Metanephros (tissue), 1 donor: ENCODE measurements around the gene ARHGAP25. TPM values are rescaled to one million over a fixed set of nuclear protein-coding genes. Genes with fewer than 3 reads are reported as not detected.

Experiments used
- total RNA-seq: library from RNA; depleted of rRNA; stranded (reverse); fragments of >200 nt; gene quantifications from one replicate; pipeline ENCODE4 v1.2.3, GENCODE V29; 2014

The ARHGAP25 gene, protein sequence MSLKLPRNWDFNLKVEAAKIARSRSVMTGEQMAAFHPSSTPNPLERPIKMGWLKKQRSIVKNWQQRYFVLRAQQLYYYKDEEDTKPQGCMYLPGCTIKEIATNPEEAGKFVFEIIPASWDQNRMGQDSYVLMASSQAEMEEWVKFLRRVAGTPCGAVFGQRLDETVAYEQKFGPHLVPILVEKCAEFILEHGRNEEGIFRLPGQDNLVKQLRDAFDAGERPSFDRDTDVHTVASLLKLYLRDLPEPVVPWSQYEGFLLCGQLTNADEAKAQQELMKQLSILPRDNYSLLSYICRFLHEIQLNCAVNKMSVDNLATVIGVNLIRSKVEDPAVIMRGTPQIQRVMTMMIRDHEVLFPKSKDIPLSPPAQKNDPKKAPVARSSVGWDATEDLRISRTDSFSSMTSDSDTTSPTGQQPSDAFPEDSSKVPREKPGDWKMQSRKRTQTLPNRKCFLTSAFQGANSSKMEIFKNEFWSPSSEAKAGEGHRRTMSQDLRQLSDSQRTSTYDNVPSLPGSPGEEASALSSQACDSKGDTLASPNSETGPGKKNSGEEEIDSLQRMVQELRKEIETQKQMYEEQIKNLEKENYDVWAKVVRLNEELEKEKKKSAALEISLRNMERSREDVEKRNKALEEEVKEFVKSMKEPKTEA
- 10.8 TPM for total RNA-seq

DNA sequence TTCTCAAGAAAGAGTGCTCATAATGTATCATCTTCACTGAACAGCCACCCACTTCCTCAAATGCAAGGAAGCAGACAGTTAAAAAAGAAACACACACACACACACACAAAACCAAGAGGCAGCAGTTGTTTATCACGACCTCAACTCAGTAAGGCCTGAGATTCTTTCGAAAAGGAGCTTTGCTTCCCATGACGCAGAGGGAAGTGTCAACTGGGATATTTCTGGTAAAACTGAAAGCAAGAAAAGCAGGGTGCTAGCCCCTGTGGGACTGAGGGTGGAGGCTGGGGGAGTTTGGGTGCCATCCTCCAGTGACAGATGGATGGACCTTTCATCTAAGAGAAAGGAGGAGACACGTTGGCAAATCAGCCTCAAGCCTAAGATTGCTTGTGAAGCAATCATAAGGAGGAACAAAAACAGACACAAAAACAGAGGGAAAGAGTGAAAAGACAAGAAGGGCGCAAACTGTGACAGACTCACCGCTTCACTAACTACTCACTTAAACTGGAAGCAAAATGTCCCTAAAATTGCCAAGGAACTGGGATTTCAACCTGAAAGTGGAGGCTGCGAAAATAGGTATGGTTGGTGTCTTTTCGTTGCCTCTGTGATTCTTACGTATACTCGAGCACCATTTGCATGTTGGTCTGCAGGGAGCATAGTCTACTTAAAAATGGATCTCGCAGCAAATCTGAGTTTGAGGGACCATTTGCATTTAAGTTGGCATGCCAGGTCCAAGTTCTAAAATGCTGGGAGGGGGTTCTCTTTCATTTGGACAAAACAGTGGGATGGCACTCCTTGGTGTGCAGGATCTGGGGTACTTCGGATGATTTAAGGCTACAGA lies at the start of gene ARHGAP25:
TSS of gene ARHGAP25 (plus strand) at position 124 of the 838 bp plus-strand sequence. CDS start at position 513, 389 bp downstream.

DNA sequence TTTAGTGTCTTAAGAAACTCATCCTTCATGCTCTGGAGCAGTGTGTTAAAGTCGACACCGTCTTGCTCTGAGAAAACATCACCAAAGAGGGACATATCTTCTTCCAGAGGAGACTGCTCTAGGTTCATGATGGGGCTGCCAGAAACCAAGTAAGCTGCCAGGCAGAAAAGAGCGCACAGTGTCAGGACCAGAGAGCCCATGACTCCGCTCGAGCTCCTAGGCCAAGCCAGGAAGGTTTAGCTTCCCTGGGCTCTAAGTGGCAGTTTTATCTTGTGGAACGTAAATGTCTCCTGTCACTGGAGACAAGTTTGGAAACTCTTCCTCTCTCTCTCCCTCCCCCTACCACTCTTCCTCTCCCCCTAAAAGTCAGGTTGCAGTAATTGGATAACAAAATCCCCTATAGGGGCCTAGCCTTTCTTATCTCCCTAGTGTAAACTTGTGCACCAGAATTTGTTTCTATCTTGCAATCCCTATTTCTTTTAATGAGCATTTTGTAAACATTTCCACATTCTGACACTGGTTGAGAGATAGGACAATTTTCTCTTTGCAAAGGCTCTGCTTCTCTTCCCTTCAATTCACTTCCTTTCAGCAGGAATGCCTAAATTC lies 136.7 kb downstream of the ARHGAP25 start, which contains the start of gene BMP10:
TSS of gene BMP10 (minus strand) at position 239 of the 606 bp plus-strand sequence. CDS start at position 200, 39 bp downstream.

Other genes with a start within 250 kb of the ARHGAP25 start
- gene PROKR1, start 91.2 kb upstream of the ARHGAP25 start, total RNA-seq, result 0.23 TPM
- gene BMP10, start 136.6 kb downstream of the ARHGAP25 start, total RNA-seq, result not detected
- 0.53 TPM for gene GKN2, start 218.1 kb downstream of the ARHGAP25 start, total RNA-seq
- gene GKN1, start 239.8 kb downstream of the ARHGAP25 start, total RNA-seq, result not detected